Renal cortical epithelial cell (primary cell): Measurements from ENCODE around the gene GFRA3. TPM values are rescaled to one million over a fixed set of nuclear protein-coding genes. Genes with fewer than 3 reads are reported as not detected.

Experiments
- total RNA-seq: library from RNA; depleted of rRNA; stranded (reverse); fragments of >200 nt; gene quantifications from 2 replicates; pipeline ENCODE4 v1.2.3, GENCODE V29; 2014

GFRA3 gene
- total RNA-seq, 1 donor from 2014 or later = not detected

Other genes with a start within 250 kb of the GFRA3 start
- 10.1 and 43.0 TPM in 2 replicates for gene FAM13B, start 241.5 kb downstream of the GFRA3 start, total RNA-seq
- gene WNT8A, start 190.6 kb downstream of the GFRA3 start, total RNA-seq = not detected in 2 replicates
- gene NME5, start 135.2 kb downstream of the GFRA3 start, total RNA-seq = 7.1 and 17.1 TPM in 2 replicates
- gene BRD8, start 96.0 kb downstream of the GFRA3 start, total RNA-seq = 16.0 and 51.3 TPM in 2 replicates
- gene KIF20A, start 95.5 kb downstream of the GFRA3 start, total RNA-seq = 1.3 and 17.9 TPM in 2 replicates
- 31.8 and 35.0 TPM in 2 replicates for gene CDC23, start 61.3 kb downstream of the GFRA3 start, total RNA-seq
- gene CDC25C, start 57.2 kb upstream of the GFRA3 start, total RNA-seq = 0.35 and 2.6 TPM in 2 replicates
- gene FAM53C, start 63.6 kb upstream of the GFRA3 start, total RNA-seq = 26.2 and 29.2 TPM in 2 replicates
- 44.5 and 79.7 TPM in 2 replicates for gene KDM3B, start 78.1 kb upstream of the GFRA3 start, total RNA-seq
- 2.1 and 7.6 TPM in 2 replicates for gene REEP2, start 164.4 kb upstream of the GFRA3 start, total RNA-seq
- 1.2 and 12.3 TPM in 2 replicates for gene EGR1, start 190.9 kb upstream of the GFRA3 start, total RNA-seq